HG03432 (cell line): ENCODE measurements around the gene SRPX.

ENCODE experiments used
- ATAC-seq: cut with Tn5 transposase; IDR thresholded peaks from one replicate; pipeline ENCODE4 v1.9.1; 2021; ENCODE audit warnings: mild to moderate bottlenecking, moderate library complexity; ENCODE audit not compliant: unreplicated experiment

The SRPX gene

GRCh38 chrX:38211891-38212635 lies 8.6 kb downstream of the SRPX start:
- no peak for ATAC-seq

GRCh38 chrX:38206542-38206941 lies 14.1 kb downstream of the SRPX start:
- no peak for ATAC-seq

GRCh38 chrX:38206036-38206435 lies 14.6 kb downstream of the SRPX start:
- ATAC-seq: no peak

GRCh38 chrX:38205039-38205438 lies 15.6 kb downstream of the SRPX start:
- peak; percentile 62 for ATAC-seq

GRCh38 chrX:38192007-38192810 lies 28.5 kb downstream of the SRPX start:
- ATAC-seq: peak; percentile 63

- no peak for ATAC-seq
Measured at GRCh38 chrX:38189431-38190250, 31.0 kb downstream of the SRPX start.

GRCh38 chrX:38183596-38183995 lies 37.1 kb downstream of the SRPX start:
- ATAC-seq: no peak

- ATAC-seq: no peak
Measured at GRCh38 chrX:38181357-38181756, 39.3 kb downstream of the SRPX start.

GRCh38 chrX:38178396-38178795 lies 42.3 kb downstream of the SRPX start:
- ATAC-seq: no peak

GRCh38 chrX:38175139-38175538 lies 45.5 kb downstream of the SRPX start:
- ATAC-seq: no peak

- ATAC-seq: no peak
Measured at GRCh38 chrX:38172596-38172995, 48.1 kb downstream of the SRPX start.

GRCh38 chrX:38170556-38170955 lies 50.1 kb downstream of the SRPX start:
- ATAC-seq: no peak

GRCh38 chrX:38166478-38167083 lies 54.1 kb downstream of the SRPX start:
- ATAC-seq: no peak

- ATAC-seq: no peak
Measured at GRCh38 chrX:38165023-38165422, 55.6 kb downstream of the SRPX start.

GRCh38 chrX:38163193-38163592 lies 57.5 kb downstream of the SRPX start:
- no peak for ATAC-seq

- ATAC-seq: no peak
Measured at GRCh38 chrX:38156838-38157237, 63.8 kb downstream of the SRPX start.

- ATAC-seq: no peak
Measured at GRCh38 chrX:38154818-38155217, 65.9 kb downstream of the SRPX start.

- ATAC-seq: no peak
Measured at GRCh38 chrX:38154340-38154739, 66.3 kb downstream of the SRPX start.

- no peak for ATAC-seq
Measured at GRCh38 chrX:38151441-38151840, 69.2 kb downstream of the SRPX start.

GRCh38 chrX:38150993-38151392 lies 69.7 kb downstream of the SRPX start:
- no peak for ATAC-seq

- ATAC-seq: no peak
Measured at GRCh38 chrX:38149016-38149415, 71.7 kb downstream of the SRPX start.
